Fibroblast of peridontal ligament (primary cell): ENCODE measurements around the gene ZNRF4.
A peak's percentile ranks its signal among the peaks of the same experiment; 100 is the strongest.
"Not testable (repeated sequence)": the region's sequence is repeated elsewhere in the genome, so short reads cannot be mapped to it uniquely, and the experiment has no call there.

Source experiments
- DNase-seq: peaks from one replicate; pipeline ENCODE4 v3.0.0-alpha.2; 2010; ENCODE audit errors: extremely low read depth

Gene ZNRF4

GRCh38 chr19:5455367-5456129 lies at the start of gene ZNRF4:
Gene ZNRF4 (plus strand): TSS chr19:5455417. CDS start chr19:5455492, 75 bp downstream.
- no peak for DNase-seq

GRCh38 chr19:5406198-5406597 lies 49.0 kb upstream of the ZNRF4 start:
- DNase-seq: not testable (repeated sequence)

GRCh38 chr19:5406816-5407215 lies 48.4 kb upstream of the ZNRF4 start:
- no peak for DNase-seq

GRCh38 chr19:5407356-5407755 lies 47.9 kb upstream of the ZNRF4 start:
- DNase-seq: no peak

GRCh38 chr19:5417495-5418436 lies 37.5 kb upstream of the ZNRF4 start:
- DNase-seq: no peak

- DNase-seq: no peak
These were observed 36.5 kb upstream of the ZNRF4 start for GRCh38 chr19:5418677-5419076.

GRCh38 chr19:5420953-5421352 lies 34.3 kb upstream of the ZNRF4 start:
- no peak for DNase-seq

- no peak for DNase-seq
These were observed 31.6 kb upstream of the ZNRF4 start for GRCh38 chr19:5423567-5424125.

GRCh38 chr19:5424192-5424973 lies 30.8 kb upstream of the ZNRF4 start:
- no peak for DNase-seq

- DNase-seq: no peak
These were observed 30.0 kb upstream of the ZNRF4 start for GRCh38 chr19:5425260-5425659.

GRCh38 chr19:5430237-5430636 lies 25.0 kb upstream of the ZNRF4 start:
- DNase-seq: no peak

GRCh38 chr19:5432687-5433086 lies 22.5 kb upstream of the ZNRF4 start:
- no peak for DNase-seq

- DNase-seq: no peak
These were observed 20.8 kb upstream of the ZNRF4 start for GRCh38 chr19:5434351-5434917.

- peak; percentile 51 for DNase-seq
These were observed 20.1 kb upstream of the ZNRF4 start for GRCh38 chr19:5434970-5435641.

GRCh38 chr19:5435642-5436017 lies 19.6 kb upstream of the ZNRF4 start:
- DNase-seq: no peak

GRCh38 chr19:5436106-5436947 lies 18.9 kb upstream of the ZNRF4 start:
- no peak for DNase-seq

GRCh38 chr19:5436948-5437306 lies 18.3 kb upstream of the ZNRF4 start:
- DNase-seq: no peak

GRCh38 chr19:5438756-5439155 lies 16.5 kb upstream of the ZNRF4 start:
- not testable (repeated sequence) for DNase-seq

- DNase-seq: no peak
These were observed 15.8 kb upstream of the ZNRF4 start for GRCh38 chr19:5439452-5439851.

- no peak for DNase-seq
These were observed 14.9 kb upstream of the ZNRF4 start for GRCh38 chr19:5440299-5440698.
